SIG-M5 treated with dmso at 0.1 percent for 504 hours (cell line): ENCODE measurements around the gene CACNA2D2.

Experiments used
- DNase-seq: peaks from one replicate; lab custom pipeline; 2025; ENCODE audit not compliant: unreplicated experiment; lab: John Stamatoyannopoulos, UW

Gene CACNA2D2

DNA sequence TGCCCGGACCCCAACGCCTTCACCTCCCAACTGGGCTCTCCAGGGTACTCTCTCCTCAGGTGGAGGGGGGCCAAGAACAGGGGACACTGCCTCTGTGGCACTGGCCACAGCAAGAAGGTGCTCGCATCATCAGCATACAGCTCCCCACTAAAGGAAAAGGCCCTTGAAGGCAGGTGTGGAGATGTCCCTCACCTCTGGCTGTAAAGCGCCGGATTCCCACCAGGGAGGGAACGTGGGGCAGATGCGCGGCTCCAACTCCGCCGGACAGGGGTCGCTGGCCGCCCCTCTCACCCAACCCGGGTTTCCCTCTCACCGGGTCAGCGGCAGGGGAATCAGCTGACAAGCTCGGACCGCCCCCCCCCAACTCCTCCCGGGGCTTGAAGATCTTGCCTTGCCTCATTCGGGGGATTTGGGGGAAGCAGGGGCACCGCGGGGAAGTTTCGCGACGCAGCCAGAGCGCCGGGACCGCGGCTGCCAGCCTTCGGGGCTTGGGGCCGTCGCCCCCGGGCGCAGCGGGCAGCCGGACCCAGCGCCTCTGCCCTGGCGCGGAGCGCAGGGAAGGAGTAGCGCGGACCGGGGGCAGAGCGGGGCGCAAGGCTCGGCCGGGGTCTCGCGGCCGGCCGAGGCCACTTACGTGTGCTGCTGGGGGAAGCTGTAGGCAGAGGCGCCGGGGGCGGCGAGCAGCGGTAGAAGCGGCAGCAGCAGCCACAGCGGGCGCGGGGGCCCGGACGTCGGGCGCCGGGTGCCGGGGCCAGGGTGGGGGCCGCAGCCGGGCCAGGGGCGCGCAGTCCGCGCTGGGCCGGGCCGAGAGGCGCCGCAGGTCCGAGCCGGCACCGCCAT, 630 bp downstream of the CACNA2D2 start:
- no peak for DNase-seq

DNA sequence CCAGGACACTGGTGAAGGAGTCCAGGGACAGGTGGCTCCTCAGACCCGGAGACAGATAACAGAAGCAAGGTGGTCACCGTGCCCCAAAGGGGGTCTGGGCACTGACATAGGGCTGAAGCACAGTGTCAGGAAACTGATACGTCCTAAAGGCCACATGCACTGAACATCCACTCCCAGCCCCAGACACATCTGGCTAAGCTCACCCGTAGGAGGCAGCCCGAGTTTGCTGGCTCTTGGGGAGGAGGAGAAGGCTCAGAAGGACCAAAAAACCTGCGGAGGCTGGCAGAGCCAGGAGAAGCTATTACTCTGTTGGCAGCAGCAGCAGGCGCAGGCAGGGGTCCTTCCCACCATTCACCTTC, 1.2 kb downstream of the CACNA2D2 start:
- DNase-seq: no peak

DNA sequence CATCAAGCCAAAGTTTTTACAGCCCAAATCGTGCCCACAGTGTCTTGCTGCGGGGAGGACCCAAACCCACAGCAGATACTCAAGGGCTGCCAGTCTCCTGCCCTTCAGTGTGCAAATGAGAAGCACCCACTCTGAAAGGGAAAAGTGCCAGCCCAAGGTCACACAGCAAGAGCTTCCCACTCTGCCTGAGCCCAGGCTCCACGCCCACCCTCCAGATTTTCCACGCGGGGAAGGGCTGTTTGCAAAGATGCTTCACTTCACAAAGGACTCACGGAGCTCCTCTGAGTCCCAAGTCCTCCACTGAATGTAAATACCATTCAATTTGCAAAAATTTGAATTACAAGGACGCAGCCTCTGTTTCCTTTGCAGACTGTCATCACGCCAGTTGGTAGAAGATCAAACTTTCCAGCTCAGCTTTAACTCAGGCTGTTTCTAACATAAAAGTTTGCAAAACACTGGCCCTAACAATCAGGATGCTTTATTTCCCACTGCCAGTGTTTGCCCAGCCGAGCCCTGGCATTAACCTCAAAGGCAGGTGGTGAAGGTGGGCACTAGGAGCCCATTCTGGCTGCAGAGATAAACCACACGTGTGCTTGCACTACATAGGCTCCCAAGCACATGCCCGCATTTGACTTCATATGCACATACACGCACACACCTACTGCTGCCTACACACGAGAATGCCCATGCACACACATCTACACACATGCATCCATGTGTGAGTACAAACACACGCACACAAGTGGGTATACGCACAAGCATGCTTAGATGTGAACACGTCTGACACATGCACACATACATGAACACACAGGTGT, 7.6 kb downstream of the CACNA2D2 start:
- DNase-seq: no peak

DNA sequence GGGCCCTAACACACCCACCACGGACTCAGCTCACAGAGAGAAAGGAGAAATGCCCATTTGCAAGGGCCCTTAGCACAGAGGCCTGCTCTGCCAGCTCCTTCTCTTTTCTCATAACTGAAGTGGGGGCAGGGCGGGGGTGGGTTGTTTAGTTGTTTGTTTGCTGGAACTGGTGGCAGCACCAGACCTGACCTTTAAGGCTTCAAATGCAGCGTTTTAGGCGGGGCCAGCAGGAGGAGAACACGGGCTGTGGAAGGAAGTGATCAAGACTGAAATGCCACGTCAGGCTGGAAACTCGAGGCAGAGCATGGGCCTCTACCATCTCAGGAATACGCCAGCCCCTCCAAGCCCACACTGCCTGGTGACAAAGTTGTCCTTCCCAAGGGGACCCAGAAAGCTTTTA, 9.3 kb downstream of the CACNA2D2 start:
- DNase-seq: no peak

DNA sequence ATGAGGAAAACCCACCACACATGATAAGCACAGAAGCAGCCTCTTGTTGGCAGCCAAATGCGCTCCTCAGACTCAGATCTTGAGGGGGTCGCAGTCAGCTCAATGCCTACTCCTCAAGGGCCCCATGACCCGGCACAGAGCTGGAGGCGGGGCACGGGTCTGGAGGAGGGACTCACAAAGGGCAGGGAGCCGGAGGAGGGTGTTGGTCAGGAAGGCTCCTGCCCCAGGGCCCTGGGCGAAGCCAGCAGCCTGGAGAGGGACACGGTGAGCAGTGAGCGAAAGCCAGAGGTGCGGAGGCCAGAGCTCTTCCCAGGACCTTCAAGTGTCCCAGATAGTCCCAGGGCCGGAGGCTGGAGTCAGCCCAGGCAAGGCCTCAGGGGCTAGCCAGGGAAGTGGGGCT, 9.8 kb downstream of the CACNA2D2 start:
- no peak for DNase-seq

DNA sequence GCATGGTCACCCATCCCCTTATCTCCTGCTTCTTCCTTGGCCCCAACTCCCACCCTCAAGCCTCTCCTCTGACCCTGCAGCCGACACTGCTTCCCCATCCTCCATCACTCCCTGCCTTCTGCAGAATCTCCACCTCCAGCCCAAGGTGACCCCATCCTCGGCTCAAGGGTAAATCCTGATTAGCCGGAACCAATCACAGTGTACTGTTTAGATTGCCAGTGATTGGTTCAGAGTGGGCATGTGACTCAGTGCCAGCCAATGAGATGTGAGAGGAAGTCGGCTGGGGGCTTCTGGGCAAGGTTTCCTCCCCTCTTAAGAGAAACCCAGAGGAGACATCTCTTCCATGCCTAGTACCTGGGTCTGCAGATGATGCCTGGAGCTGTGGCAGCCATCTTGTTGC, 10.3 kb downstream of the CACNA2D2 start:
- no peak for DNase-seq

DNA sequence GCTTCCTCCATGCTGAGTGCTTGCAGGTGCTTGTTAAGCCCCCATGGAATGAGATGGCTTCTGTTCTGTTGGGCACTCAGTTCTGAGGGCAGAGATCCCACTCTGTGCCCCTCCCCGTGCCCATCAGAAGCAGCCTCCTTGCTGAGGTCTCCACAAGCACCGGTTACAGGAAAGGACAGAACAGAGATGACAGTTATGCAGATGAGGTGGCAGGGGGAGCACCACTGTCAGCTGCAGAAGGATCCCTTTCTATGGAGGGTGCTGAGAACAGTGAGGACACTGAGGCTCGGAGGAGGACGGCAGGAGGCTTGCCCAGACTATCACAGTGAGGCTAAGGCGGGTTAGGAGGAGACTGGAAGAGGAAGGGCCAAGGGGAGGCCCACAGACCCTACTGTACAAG, 12.4 kb downstream of the CACNA2D2 start:
- DNase-seq: no peak

DNA sequence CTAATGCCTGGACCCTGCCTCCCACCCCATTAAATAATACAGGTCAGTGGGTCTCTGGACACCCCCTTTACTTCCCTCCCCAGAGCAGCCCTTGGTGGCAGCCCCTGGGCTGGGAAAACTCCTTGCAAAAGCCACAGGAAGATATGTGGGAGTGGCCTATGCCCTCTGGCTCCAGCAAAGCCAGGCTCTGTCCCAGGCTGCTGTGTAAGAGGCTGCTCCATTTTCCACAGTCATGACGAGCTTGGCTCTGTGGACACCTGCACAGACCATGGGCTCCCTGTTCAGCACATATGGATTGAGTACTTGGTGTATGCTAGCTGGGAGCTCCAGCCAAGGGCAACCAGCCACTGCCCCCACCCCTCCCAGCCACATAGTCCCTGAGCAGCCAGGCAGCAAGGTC, 13.0 kb downstream of the CACNA2D2 start:
- no peak for DNase-seq

DNA sequence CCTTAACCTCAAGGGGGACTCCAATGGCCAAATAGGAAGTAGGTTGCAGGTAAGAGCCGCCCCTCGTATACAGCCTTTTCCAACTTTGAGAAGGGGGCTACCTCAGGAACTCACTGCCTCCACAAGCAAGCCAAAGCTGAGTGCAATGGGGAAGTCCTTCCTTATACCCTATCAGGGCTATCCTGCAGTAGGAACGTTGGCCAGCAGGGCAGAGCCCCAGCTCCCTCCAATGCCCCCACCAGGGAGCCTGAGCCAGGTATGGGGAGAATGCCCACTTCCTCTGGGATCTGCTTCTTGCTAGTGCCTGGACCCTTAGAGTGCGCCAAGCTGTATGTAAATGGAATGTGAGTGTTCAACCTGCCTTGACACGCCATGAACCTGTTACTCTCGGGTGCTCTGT, 16.3 kb downstream of the CACNA2D2 start:
- no peak for DNase-seq

DNA sequence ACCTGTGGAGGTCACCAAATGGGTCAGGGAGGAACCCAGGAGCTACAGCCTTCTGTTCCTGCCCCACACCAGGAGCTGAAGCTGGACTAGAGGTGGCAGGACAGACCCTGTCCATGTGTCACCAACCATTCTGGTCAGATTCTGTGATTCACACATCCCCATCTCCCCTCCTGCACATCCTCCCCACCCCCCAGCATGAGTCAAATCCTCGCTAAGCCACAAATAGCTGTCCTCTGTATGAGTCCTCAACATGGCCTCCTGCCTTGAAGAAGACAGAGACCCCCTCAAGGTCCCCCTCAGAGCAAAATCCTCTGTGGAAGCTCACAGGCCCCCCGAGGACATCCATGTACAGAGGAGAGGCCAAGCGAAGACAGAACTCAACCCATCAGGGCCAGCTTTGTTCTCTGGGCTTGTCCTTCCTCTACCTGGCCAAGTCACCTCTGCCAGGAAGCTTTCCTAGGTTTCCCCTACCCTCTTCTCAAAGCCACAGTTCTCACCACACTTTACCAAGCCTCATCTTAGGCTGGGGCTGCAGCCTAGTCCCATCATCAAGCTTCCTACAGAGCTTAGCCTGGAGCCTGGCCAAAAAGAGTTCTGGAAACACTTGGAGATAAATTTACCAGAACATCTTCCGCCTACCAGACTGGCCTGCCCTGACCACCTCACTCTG, 17.1 kb downstream of the CACNA2D2 start:
- no peak for DNase-seq

DNA sequence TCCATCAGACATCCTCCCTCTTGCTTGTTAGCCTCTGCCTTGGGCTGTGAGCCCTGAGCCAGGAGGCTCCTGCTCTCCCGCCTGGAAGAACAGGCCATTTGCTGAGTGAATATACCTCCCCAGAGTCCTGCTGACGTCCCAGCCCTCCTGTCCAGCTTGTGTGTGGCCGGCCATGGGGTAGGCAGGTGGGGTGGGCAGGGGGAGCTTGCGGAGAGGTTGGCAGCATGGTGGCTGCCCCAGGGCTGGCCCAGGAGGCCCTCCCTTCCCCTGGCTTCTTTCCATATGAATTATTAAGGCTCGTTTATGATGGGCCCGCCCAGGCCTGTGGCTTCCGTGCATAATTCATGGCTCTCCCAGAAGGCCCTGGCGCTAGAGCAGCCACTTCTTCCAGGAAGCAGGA, 18.7 kb downstream of the CACNA2D2 start:
- DNase-seq: no peak

DNA sequence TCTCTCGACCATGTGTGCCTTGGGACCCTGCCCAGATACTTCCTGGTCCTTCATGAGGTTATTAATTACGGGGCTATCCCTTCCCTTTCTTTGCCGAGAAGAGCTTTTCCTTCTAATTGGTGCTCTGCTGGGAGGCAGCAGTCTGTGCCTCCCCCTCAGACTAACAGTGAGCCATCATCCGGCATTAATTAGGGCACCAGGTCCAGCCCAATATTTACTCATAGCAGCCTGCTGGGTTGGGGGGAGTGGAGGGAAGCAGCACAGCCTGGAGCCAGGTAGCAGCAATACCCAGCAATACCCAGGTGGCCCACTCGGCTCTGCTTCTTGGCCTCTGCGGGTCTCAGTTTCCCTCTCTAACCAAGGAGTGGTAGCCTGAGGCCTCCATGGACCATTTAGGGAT, 20.1 kb downstream of the CACNA2D2 start:
- DNase-seq: no peak

DNA sequence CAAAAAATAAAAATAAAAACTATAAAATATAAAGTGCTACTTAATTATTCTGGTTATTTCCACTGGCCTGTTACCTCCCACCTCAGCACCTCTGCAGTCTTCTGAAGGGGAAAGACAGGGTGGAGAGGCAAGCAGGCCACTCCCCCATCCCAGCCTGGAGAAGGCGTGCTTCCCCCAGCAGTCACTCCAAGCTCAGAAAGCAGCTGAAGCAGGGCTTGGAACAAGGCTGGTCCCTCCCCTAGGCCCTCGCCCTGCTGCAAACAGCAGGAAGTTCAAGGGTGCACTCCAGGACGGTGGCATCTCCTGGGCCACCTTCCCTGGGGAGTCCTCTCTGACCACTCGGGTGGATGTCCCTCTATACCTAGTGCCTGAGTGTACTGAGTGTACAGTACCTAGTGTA, 21.4 kb downstream of the CACNA2D2 start:
- no peak for DNase-seq

DNA sequence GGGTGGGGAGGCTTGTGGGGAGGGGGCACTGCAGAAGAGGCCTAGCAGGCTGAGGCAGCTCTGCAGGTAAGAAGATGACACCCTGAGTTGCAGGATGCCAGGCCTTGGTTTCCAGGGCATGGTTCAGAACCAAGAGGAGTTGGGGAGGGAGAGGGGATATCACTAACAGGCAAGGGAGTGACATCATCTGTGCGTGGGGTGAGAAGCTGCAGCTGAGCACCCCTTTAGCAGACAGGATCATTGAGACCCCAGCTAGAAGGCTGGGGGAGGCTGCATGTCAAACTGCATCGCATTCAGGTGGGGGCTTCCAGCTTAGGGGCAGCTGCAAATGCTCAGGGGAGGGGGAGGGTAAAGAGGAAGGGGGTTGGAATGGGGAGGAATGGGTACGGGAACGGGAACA, 23.0 kb downstream of the CACNA2D2 start:
- no peak for DNase-seq

DNA sequence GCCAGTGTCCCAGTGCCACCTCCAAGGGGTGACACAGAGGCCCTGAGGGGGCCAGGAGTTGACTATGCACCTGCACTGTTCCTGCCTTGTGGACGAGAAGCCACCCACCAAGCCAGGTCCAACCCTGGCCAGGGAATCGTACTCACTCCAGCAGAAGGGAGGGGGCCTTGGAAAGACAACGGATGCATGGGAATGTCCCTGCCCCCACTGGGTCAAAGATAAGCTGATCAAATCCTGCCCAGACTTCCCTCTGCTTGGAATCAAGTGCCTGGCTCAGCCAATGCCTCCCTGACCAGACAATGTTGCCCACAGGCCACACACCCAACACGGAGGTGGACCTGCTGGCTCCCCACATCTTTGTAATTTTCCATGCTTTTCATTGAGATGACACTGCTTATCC, 23.9 kb downstream of the CACNA2D2 start:
- no peak for DNase-seq

DNA sequence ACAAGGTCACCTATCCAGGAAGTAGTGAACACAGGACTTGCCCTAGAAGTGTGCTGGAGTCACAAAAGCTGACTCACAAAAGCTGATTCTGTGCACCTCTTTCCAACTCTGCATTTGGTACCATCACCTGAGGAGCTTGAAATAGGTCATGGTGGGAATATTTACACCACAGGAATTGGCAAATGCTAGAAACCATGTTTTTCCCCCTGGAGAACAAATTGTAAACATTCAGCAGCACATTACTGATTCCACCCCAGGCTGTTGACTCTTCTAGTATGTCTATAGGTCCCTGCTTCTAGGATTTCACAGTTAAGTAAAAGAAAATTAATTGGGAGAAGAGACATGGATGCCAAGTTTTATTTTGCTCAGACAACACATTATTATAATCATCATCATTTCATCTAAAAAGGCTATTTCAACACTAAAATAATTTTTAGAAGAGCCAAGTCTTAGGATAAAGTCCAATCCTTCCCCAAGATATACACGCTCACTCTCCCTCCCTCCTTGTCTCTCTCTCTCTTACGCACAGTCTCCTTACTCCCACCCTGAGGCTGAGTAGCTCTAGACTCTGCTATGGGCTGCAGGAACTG, 24.7 kb downstream of the CACNA2D2 start:
- no peak for DNase-seq

DNA sequence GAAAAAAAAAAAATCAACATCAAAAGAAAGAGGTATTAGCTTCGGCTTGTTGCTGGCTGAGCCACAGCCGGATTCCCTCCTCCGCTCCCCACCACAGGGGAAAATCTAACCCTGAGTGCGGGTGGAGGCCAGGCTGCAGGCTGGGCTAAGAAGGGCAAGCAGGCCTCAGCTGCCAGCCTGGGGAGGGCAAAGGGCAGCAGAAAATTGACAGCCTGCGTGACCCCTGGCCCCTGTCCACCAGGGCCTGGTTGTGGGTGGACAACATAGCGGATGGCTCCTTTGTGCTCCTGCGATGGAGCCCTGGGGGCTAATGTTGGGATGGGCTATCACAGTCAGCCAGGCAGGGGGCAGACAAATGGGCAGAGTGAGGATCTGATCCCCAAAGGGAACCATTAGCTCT, 25.4 kb downstream of the CACNA2D2 start:
- no peak for DNase-seq

DNA sequence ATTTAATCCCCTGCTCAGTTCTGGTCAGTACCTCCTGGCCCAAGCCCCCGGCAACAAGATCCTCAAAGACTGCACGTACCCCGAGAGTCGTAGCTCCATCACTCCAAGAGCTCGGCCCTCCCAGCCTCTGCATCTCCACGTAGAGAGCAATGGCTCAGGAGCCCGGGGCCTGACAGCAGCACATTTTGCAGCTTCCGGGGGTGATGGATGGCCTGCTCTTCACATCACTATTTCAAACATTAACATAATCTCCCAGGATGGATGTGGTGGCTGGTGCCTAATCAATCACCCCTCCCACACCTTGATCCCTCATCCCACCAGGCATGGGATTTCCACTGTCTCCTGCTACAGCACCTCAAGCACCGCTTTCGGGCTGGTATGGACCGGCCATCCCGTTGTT, 28.1 kb downstream of the CACNA2D2 start:
- DNase-seq: no peak

DNA sequence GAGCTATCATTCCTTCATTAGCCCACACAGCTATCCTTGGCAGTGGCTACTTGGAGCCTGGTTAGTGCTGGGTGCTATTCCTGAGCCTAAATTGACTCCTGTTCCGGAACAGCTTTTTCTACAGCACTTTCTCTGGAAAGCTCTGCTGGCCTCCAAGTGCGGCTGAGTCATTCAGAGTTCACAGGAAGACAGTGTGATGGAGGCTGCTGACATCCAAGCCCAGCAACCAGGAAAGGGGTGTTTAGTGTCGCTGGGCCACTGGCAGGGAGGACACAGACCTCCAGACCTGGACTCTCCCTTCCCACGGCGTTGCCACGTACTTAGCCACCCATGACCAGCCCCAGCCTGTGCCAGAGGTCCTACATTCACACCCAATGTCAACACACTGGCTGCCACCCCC, 28.7 kb downstream of the CACNA2D2 start:
- DNase-seq: no peak

DNA sequence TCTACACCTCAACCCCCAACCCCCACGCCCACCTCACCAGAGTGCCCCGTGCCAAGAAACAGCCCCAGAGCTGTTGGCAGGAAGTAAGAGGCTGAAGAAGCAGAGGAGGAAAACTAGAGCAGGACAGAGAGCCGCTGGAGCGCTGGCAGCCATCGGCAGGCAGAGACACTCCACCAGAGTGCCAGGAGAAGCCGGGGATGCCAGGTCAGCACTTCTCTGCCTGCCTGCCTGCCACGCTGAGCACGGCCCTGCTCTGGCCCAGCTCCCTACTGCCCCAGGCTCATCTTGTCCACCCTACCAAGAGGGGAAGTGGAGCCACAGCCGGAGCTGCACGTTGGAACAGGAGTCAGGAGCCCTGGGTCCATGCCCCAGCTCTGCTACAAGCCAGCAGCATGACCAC, 29.7 kb downstream of the CACNA2D2 start:
- DNase-seq: no peak

DNA sequence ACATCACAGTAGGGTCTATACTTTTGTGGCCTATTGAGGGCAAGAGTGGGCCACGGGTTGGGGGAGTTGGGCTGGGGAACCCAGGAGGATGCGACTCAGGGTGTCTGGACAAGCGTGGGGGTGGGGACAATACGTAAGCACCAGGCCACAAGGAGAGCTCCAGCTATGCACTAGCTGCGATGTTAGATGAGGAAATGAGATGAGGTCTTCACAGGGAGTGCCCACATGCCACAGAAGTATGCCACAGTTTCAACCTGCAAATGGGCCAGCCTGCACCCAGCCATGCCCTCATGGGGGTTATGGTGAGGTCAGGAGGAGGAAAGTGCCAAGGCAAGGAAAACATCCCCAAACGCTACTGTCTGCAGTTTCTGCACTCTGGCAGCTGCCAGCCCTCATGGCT, 30.5 kb downstream of the CACNA2D2 start:
- no peak for DNase-seq

DNA sequence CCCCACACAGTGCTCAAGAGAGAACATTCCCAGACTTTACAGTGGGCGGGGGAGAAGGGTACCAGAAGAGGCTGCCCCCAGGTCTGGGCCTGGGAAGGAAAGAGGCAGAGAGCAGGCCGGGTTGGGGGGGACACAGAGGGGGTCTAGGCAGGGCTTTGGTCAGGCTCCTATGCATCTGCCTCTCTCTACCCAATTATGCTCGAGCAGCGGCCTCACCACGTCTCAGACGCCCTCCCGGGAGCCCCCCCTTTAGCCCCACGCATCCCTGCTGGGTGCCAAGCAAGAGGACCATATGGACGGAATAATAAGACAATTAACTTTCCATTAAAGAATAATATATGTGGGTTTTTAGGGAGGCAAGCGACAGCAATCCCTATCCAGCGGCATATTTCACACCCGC, 32.8 kb downstream of the CACNA2D2 start:
- no peak for DNase-seq
